H1 (cell line): Measurements from ENCODE around the gene RARA.

Experiments
- EZH2 ChIP-seq: fragments of 200-600 bp; sonication (generic); IDR thresholded peaks from 2 replicates; pipeline ENCODE4 v1.7.1; 2012; ENCODE audit warnings: low read depth, mild to moderate bottlenecking, moderate library complexity, low read length, inconsistent platforms; ENCODE audit not compliant: severe bottlenecking
- TAF7 ChIP-seq: optimal IDR thresholded peaks from 2 replicates; pipeline ENCODE3; 2011; ENCODE audit warnings: low read depth, mild to moderate bottlenecking, inconsistent platforms, low read length, moderate library complexity, borderline replicate concordance
- TCF12 ChIP-seq: IDR thresholded peaks from 2 replicates; pipeline ENCODE4 v1.6.1; 2011; ENCODE audit warnings: low read depth, mild to moderate bottlenecking, low read length

- TF ChIP-seq TAF7 (no peak), EZH2 (peak; percentile 63), TCF12 (no peak)
Measured at GRCh38 chr17:40342504-40343218, 33.7 kb downstream of the RARA start.
